Inflammatory macrophage treated with lipopolysaccharide for 1 hour (primary cell): ENCODE data around the gene ZBED1.
"Not testable (repeated sequence)": the region's sequence is repeated elsewhere in the genome, so short reads cannot be mapped to it uniquely, and the experiment has no call there.

Experiments used
- DNase-seq, 2 donors: peaks; one replicate each; pipeline ENCODE4 v3.0.0-alpha.2; 2020 to 2022

Gene ZBED1

DNA sequence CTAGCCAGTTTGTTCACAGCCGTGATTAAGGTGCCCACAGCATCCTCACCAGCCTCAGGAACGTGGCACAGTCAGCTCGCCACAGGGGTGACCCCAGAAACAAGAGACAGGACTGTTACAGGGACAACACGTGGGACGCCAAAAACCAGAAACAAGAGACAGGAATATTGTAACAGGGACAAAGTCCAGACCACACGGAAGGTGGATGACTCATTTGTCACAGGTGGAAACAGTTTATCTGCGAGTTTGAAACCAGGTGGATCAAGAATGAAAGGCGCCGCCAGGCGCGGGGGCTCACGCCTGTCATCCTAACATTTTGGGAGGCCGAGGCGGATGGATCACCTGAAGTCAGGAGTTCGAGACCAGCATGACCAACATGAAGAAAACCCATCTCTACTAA is 27.7 kb downstream of the ZBED1 start:
- not testable (repeated sequence) for DNase-seq

DNA sequence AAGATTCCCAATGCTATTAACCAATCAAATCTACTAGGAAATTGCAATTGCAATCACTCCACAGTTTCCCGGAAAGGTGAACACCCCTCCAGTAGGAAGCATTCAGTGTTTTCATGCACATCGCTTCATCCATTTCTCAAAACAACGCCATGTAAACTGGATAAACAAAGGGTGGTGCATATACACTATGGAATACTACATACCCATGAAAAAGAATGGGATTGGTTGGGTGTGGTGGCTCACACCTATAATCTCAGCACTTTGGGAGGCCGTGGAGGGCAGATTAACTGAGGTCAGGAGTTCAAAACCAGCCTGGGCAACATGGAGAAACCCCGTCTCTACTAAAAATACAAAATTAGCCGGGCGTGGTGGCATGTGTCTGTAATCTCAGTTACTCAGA is 29.1 kb downstream of the ZBED1 start:
- DNase-seq, result no peak

DNA sequence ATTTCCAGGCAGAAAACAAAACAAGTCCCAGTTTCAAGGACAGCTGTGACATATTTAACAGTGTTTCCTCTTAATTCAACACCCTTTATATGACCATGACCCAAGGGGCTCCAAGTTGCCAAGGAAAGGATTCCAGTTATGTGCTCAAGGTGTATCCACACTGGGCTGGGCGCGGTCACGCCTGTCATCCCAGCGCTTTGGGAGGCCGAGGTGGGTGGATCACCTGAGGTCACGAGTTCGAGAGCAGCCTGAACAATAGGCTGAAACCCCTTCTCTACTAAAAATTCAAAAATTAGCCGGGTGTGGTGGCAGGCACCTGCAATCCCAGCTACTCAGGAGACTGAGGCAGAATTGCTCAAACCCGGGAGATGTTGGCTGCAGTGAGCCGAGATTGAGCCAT is 29.6 kb downstream of the ZBED1 start:
- DNase-seq, result not testable (repeated sequence)

DNA sequence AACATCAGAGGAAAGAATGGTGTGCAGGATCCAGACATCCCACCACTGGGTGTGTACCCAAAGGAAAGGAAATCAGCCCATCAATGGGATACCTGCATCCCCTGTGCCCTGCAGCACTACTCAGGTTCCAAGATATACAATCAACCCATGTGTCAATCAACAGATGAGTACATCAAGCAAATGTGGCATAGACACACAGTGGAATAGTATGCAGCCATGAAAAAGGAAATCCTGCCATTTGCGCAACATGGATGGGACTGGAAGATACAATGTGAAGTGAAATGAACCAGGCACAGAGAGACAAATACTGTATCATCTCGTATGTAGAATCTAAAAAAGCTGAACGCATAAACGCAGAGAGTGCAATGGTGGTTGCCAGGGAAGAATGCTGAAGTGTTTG is 30.9 kb downstream of the ZBED1 start:
- DNase-seq, result not testable (repeated sequence)

DNA sequence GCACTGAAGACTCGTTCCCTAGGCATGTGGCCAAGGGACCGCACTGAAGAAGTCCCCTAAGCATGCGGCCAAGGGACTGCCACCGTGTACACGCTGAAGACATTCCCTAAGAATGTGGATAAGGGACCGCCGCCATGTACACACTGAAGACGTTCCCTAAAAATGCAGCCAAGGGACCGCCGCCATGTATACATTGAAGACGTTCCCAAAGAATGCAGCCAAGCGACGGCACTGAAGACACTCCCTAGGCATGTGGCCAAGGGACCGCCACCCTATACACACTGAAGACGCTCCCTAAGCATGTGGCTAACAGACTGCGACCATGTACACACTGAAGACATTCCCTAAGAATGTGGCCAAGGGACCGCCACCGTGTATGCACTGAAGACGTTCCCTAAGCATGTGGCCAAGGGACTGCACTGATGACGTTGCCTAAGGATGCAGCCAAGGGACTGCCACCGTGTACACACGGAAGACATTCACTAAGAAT is 31.5 kb downstream of the ZBED1 start:
- DNase-seq, result no peak

DNA sequence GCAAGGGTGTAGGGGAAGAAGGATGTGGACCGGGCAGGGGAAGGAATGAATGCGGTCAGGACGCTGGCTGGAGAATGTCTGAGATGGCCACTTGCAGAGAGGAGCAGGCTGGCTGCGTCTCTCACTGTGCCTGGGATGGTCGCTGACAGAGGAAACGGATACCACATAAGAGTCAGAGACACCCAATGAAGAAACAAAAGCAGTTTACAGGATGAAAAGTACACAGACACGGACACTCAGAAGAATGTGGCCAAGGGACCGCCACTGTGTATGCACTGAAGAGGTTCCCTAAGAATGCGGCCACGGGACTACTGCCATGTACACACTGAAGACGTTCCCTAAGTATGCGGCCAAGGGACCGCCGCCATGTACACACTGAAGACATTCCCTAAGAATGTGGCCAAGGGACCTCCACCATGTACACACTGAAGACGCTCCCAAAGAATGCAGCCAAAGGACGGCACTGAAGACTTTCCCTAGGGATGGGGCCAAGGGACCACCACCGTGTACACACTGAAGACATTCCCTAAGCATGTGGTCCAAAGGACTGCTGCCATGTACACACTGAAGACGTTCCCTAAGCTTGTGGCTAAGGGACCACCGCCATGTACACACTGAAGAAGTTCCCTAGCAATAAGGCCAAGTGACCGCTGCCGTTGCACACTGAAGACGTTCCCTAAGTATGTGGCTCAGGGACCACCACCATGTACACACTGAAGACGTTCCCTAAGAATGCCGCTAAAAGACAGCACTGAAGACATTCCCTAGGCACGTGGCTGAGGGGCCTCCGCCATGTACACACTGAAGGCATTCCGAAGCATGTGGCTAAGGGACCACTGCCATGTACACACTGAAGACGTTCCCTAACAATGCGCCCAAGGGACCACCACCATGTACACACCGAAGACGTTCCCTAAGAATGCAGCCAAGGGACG is 32.2 kb downstream of the ZBED1 start:
- no peak for DNase-seq

DNA sequence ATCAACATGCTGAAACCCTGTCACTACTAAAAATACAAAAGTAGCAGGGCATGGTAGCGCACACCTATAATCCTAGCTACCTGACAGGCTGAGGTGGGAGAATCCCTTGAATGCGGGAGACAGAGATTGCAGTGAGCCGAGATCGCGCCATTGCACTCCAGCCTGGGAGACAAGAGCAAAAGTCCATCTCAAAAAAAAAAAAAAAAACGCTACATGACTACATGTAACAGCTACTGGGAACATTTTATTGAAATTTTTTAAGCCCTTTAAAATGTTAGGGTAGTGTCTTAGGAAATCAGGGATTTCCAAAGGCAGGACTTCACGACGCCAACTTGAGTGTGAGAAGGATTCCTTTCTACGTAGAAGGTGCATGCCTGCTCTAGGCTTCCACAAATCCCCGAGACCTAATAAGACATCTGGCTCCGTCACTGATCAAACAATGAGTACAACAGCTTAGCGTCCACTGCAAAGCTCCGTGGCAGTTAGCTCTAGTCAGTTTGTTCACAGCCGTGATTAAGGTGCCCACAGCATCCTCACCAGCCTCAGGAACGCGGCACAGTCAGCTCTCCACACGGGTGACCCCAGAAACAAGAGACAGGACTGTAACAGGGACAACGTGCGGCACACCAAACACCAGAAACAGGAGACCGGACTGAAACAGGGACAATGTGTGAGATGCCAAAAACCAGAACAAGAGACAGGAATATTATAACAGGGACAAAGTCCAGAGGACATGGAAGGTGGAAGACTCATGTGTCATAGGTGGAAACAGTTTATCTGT is 33.7 kb downstream of the ZBED1 start:
- DNase-seq, result no peak

DNA sequence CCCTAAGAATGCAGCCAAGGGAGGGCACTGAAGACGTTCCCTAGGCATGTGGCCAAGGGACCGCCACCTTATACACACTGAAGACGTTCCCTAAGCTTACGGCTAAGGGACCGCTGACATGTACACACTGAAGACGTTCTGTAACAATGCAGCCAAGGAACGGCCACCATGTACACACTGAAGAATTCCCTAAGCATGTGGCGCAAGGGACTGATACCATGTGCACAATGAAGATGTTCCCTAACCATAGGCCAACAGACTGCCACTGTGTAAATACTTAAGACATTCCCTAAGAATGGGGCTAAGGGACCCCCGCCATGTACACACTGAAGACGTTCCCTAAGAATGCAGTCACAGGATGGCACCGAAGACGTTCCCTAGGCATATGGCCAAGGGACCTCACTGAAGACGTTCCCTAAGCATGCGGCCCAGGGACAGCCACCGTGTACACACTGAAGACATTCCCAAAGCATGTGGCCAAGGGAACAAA is 36.1 kb downstream of the ZBED1 start:
- no peak for DNase-seq

DNA sequence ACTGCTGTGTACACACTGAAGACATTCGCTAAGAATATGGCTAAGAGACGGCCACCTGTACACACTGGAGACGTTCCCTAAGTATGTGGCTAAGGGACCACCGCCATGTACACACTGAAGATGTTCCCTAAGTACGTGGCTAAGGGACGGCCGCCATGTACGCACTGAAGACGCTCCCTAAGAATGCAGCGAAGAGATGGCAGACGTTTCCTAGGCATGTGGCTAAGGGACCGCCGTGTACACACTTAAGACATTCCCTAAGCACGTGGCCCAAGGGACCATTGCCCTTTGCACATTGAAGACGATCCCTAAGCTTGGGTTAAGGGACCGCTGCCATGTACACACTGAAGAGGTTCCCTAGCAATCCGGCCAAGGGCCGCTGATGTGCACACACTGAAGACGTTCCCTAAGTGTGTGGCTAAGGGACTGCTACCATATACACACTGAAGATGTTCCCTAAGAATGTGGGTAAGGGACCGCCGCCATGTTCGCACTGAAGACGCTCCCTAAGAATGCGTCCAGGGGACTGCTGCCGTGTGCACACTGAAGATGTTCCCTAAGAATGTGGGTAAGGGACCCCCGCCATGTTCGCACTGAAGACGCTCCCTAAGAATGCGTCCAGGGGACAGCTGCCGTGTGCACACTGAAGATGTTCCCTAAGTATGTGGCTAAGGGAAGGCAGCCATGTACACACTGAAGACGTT is 36.7 kb downstream of the ZBED1 start:
- no peak for DNase-seq

DNA sequence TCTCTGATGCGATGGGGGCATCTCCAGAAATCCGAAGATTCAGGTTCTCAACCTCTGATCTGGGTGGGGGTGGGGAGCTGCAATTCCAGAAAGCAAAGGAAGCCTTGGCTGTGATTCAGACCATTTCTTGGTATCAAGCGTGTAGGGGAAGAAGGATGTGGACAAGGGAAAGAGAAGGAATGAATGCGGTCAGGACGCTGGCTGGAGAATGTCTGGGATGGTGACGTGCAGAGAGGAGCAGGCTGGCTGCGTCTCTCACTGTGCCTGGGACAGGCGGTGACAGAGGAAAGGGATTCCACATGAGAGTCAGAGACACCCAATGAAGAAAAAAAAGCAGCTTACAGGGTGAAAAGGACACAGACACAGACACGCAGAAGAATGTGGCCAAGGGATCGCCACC is 37.3 kb downstream of the ZBED1 start:
- DNase-seq, result not testable (repeated sequence)

DNA sequence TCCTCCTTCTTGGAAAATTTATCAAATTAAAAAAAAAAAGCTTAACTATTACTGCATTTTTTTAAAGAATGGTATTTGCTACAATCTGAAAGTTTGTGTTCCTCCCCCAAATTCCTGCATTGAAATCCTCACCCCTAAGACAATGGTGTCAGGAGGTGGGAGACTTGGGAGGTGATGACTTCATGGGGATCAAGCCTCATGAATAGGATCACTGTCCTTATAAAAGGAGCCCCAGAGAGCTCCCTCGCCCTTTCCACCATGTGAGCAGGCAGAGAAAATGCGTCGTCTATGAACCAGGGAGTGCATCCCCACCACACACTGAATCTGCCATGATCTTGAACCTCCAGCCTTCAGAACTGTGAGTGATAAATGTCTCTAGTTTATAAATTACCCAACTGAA is 38.0 kb downstream of the ZBED1 start:
- DNase-seq, result no peak

DNA sequence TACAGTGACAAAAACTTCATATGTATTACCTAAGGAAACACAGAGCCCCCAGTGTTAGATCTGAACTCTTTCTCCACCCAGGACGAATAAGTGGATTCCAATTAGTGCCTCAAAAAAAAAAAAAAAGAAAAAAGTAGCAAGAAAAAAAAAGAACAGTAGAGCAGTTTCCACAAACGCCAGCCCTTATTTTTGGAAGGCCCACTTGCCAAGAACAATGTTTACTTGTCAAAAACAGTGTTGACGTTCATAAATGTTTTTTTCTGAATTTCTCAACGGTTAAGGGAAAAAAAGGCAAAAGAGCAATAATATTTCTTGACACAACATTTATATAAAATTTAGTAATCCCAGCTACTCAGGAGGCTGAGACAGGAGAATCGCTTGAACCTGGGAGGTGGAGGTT is 38.7 kb downstream of the ZBED1 start:
- DNase-seq, result no peak

DNA sequence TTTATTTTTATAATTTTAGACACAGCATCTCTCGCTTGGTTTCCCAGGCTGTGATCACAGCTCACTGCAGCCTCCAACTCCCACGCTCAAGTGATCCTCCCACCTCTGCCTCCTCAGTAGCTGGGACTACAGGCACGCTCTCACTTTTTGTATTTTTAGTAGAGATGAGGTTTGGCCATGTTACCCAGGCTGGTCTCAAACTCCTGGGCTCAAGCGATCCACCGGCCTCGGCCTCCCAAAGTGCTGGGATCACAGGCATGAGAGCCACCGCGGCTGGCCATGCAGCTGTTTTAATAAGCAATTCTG is 39.1 kb downstream of the ZBED1 start:
- no peak for DNase-seq

DNA sequence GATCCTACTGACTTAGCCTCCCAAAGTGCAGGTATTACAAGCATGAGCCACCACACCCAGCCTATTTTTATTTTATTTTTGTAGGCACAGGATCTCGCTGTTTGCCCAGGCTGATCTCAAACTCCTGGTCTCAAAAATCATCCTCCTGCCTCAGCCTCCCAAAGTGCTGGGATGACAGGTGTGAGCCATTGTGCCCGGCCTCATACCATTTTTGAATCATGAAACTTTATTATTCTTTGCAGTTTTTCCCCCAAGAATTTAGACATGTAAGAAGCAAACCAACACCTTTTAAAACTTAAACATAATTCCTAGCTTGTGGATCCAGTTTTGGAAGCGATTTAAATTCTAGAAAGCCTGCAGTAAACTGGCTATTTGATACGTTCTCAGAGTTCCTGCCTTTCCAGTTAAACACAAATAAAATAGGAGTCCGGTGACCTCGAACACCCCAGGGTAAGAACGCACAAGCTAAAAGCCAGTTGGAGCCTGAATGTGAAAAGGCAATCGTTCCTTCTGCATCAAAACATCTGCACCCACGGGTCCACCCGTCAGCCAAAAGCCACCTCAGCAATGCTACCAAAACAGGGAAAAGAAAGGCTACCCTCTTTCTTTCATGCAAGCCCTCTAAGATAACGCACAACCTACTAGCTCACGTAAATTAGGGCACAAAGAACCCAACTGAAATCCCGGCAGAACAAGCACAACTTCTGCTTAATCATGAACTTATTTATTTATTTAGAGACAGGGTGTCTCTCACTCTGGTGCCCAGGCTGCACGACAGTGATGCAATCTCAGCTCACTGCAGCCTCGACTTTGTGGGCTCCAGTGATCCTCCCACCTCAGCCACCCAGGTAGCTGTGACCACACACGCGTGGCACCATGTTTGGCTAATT is 39.7 kb downstream of the ZBED1 start:
- DNase-seq, result not testable (repeated sequence)

DNA sequence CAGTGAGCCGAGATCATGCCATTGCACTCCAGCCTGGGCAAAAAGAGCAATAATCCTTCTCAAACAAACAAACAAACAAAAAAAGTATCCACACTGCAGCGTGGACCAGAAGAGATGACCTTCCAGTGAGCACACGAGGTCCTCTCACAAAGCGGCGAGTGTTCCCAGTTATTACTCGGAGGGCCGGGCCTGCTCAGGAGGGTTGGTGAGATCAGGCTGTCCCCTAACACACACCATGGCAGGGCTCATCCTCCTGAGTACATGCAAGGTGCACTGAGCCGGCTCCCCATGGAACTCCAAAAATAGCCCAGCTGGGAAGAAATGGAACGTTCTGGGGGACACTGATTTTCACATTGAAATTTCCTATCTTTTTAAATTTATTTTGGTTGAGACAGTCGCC is 40.7 kb downstream of the ZBED1 start:
- DNase-seq, result not testable (repeated sequence)

DNA sequence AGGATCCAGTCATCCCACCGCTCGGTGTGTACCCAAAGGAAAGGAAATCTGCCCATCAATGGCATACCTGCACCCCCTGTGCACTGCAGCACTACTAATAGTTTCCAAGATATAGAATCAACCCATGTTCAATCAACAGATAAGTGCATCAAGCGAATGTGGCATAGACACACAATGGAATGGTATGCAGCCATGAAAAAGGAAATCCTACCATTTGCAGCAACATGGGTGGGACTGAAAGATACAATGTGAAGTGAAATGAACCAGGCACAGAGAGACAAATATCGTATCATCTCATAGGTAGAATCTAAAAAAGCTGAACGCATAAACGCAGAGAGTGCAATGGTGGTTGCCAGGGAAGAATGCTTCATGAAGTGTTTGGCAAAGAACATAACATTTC is 42.5 kb downstream of the ZBED1 start:
- DNase-seq, result no peak

DNA sequence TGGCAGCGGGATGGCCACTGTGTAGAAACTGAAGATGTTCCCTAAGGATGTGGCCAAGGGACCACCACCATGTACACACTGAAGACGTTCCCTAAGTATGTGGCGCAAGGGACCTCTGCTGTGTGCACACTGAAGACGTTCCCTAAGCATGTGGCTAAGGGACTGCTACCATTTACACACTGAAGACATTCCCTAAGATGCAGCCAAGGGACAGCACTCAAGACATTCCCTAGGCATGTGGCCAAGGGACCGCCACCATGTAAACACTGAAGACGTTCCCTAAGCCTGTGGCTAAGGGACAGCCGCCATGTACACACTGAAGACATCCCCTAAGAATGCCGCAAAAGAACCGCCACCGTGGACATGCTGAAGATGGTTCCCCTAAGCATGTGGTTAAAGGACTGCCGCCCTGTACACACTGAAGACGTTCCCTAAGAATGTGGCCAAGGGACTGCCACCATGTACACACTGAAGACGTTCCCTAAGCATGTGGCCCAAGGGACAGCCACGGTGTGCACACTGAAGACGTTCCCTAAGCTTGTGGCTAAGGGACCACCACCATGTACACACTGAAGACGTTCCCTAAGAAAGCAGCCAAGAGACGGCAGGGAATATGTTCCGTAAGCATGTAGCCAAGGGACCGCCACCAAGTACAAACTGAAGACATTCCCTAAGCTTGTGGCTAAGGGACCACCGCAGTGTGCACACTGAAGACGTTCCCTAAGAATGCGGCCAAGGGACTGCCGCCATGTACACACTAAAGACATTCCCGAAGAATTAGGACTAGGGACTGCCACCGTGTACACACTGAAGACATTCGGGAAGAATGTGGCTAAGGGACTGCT is 43.3 kb downstream of the ZBED1 start:
- no peak for DNase-seq

DNA sequence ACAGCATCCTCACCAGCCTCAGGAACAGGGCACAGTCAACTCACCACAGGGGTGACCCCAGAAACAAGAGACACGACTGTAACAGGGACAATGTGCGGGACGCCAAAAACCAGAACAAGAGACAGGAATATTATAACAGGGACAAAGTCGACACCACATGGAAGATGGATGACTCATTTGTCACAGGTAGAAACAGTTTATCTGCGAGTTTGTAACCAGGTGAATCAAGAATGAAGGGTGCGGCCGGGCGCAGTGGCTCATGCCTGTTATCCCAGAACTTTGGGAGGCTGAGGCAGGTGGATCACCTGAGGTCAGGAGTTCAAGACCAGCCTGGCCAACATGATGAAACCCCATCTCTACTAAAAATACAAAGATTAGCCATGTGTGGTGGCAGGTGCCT is 44.7 kb downstream of the ZBED1 start:
- DNase-seq, result not testable (repeated sequence)

DNA sequence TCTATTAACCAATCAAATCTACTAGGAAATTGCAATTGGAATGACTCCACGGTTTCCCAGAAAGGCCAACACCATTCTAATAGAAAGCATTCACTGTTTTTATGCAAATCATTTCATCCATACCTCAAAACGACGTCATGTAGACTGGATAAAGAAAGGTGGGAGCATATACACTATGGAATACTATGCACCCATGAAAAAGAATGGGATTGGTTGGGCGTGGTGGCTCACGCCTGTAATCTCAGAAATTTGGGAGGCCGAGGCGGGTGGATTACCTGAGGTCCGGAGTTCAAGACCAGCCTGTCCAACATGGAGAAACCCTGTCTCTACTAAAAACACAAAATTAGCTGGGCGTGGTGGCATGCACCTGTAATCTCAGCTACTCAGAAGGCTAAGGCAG is 46.2 kb downstream of the ZBED1 start:
- DNase-seq, result not testable (repeated sequence)

DNA sequence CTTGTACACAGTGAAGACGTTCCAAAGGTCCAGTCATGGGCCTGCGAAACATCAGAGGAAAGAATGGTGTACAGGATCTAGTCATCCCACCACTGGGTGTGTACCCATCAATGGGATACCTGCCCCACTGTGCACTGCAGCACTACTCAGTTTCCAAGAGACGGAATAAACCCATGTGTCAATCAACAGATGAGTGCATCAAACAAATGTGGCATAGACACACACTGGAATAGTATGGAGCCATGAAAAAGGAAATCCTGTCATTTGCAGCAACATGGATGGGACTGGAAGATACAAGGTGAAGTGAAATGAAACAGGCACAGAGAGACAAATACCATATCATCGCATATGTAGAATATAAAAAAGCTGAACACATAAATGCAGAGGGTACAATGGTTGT is 48.0 kb downstream of the ZBED1 start:
- no peak for DNase-seq

DNA sequence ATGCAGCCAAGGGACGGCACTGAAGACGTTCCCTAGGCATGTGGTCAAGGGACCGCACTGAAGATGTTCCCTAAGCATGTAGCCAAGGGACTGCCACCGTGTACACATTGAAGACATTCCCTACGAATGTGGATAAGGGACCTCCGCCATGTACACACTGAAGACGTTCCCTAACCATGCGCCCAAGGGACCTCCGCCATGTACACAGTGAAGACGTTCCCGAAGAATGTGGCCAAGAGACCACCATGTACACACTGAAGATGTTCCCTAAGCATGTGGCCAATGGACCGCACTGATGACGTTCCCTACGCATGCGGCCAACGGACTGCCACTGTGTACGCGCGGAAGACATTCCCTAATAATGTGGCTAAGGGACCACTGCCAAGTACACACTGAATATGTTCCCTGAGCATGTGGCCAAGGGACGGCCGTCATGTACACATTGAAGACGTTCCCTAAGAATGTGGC is 48.4 kb downstream of the ZBED1 start:
- no peak for DNase-seq
